Liver (tissue), 3 donors: ENCODE data around the gene SMIM44.

Source experiments
- CTCF ChIP-seq: fragments of 150-350 bp; IDR thresholded peaks from 2 replicates; pipeline ENCODE4 v1.5.1; 2017; ENCODE audit warnings: improper control_type of control experiment, low read depth, low read length; ENCODE audit not compliant: missing input control
- SP1 ChIP-seq: IDR thresholded peaks from 2 replicates; pipeline ENCODE4 v1.6.1; 2018; ENCODE audit warnings: antibody characterized with exemption, mild to moderate bottlenecking
- donor health status: healthy.
- donor health status: healthy.

- TF ChIP-seq CTCF: no peak
- no peak for TF ChIP-seq SP1
Observed at GRCh38 chr19:3483226-3483628, at the start of gene SMIM44.
